Measurements from ENCODE around the gene ABHD15. TPM values are rescaled to one million over a fixed set of nuclear protein-coding genes. Genes with fewer than 3 reads are reported as not detected.

ABHD15 gene
- polyA plus RNA-seq, 1 donor from 2014 or later = 0.21 TPM

- Histone ChIP-seq H3K9ac (ENCODE audit: low read length) (no peak overlapping the region), H3K79me2 (replicated peaks; ENCODE audit: insufficient read depth, low read length) (no peaks in the 10 kb centered on the region), H3K27ac (ENCODE audit: low read length) (no peak overlapping the region), H3F3A (ENCODE audit: insufficient read depth, low read length, poor library complexity, severe bottlenecking) (no peaks in the 10 kb centered on the region), H3K9me2 (ENCODE audit: insufficient read depth, low read length) (no peaks in the 10 kb centered on the region), H3K36me3 (ENCODE audit: insufficient read depth, low read length) (peaks cover under 1% of the 10 kb centered on the region), H3K4me3 (ENCODE audit: low read length) (no peak overlapping the region), H3K27me3 (ENCODE audit: insufficient read depth, low read depth, low read length) (no peaks in the 10 kb centered on the region), H3K4me2 (ENCODE audit: low read length) (no peak overlapping the region), H4K20me1 (ENCODE audit: insufficient read depth) (no peaks in the 10 kb centered on the region), H2AFZ (ENCODE audit: low read depth, low read length) (no peak overlapping the region), H3K9me3 (ENCODE audit: low read length) (no peaks in the 10 kb centered on the region)
- TF ChIP-seq CTCF (IDR thresholded peaks at IDR 0.05; ENCODE audit: poor library complexity, severe bottlenecking) (no peak), SMC3 (conservative IDR thresholded peaks at IDR 0.05; ENCODE audit: poor library complexity) (no peak), EP300 (conservative IDR thresholded peaks at IDR 0.05; ENCODE audit: poor library complexity, severe bottlenecking) (no peak), MXI1 (conservative IDR thresholded peaks at IDR 0.05; ENCODE audit: poor library complexity, severe bottlenecking) (no peak), POLR2AphosphoS5 (IDR thresholded peaks at IDR 0.05) (no peak)
Measured at GRCh38 chr17:29549177-29549923, 17.5 kb downstream of the ABHD15 start.

- no peak overlapping the region for H2AFZ ChIP-seq (ENCODE audit: low read depth, low read length)
- H3K9me3 ChIP-seq (ENCODE audit: low read length) = no peaks in the 10 kb centered on the region
- no peaks in the 10 kb centered on the region for H3K79me2 ChIP-seq (replicated peaks; ENCODE audit: insufficient read depth, low read length)
- no peak overlapping the region for H3K4me3 ChIP-seq (ENCODE audit: low read length)
- H3K27ac ChIP-seq (ENCODE audit: low read length) = no peak overlapping the region
- H3K36me3 ChIP-seq (ENCODE audit: insufficient read depth, low read length) = peaks cover 7% of the 10 kb centered on the region
- H4K20me1 ChIP-seq (ENCODE audit: insufficient read depth) = no peaks in the 10 kb centered on the region
- no peaks in the 10 kb centered on the region for H3K27me3 ChIP-seq (ENCODE audit: insufficient read depth, low read depth, low read length)
- TF ChIP-seq CTCF (IDR thresholded peaks at IDR 0.05; ENCODE audit: poor library complexity, severe bottlenecking) = no peak
- TF ChIP-seq RAD21 (conservative IDR thresholded peaks at IDR 0.05) = no peak
- no peak for TF ChIP-seq TAF1 (IDR thresholded peaks at IDR 0.05; ENCODE audit: low read depth)
- TF ChIP-seq POLR2AphosphoS5 (IDR thresholded peaks at IDR 0.05) = no peak
- no peak for TF ChIP-seq REST (IDR thresholded peaks at IDR 0.05; ENCODE audit: borderline replicate concordance)
- TF ChIP-seq EP300 (conservative IDR thresholded peaks at IDR 0.05; ENCODE audit: poor library complexity, severe bottlenecking) = no peak
- TF ChIP-seq SMC3 (conservative IDR thresholded peaks at IDR 0.05; ENCODE audit: poor library complexity) = no peak
- TF ChIP-seq MXI1 (conservative IDR thresholded peaks at IDR 0.05; ENCODE audit: poor library complexity, severe bottlenecking) = no peak
- TF ChIP-seq EZH2 (IDR thresholded peaks at IDR 0.05; ENCODE audit: borderline replicate concordance, insufficient read depth, low read length, poor library complexity, severe bottlenecking) = no peak
- no peak overlapping the region for H3K4me2 ChIP-seq (ENCODE audit: low read length)
- no peaks in the 10 kb centered on the region for H3F3A ChIP-seq (ENCODE audit: insufficient read depth, low read length, poor library complexity, severe bottlenecking)
- no peak overlapping the region for H3K9ac ChIP-seq (ENCODE audit: low read length)
- H3K9me2 ChIP-seq (ENCODE audit: insufficient read depth, low read length) = no peaks in the 10 kb centered on the region
Measured at GRCh38 chr17:29546830-29547229, 20.0 kb downstream of the ABHD15 start.
